ENCODE measurements around the gene PLEKHJ1.

PLEKHJ1 gene

GRCh38 chr19:2235381-2236063 lies 607 bp downstream of the PLEKHJ1 start:
- no peak for DNase-seq (ENCODE audit: low read depth in 3 of 3)

- no peak for DNase-seq (ENCODE audit: low read depth in 3 of 3)
Observed at GRCh38 chr19:2234996-2235380, 1.1 kb downstream of the PLEKHJ1 start.

- no peak for DNase-seq (ENCODE audit: low read depth in 3 of 3)
Observed at GRCh38 chr19:2233601-2234280, 2.4 kb downstream of the PLEKHJ1 start.

DNA sequence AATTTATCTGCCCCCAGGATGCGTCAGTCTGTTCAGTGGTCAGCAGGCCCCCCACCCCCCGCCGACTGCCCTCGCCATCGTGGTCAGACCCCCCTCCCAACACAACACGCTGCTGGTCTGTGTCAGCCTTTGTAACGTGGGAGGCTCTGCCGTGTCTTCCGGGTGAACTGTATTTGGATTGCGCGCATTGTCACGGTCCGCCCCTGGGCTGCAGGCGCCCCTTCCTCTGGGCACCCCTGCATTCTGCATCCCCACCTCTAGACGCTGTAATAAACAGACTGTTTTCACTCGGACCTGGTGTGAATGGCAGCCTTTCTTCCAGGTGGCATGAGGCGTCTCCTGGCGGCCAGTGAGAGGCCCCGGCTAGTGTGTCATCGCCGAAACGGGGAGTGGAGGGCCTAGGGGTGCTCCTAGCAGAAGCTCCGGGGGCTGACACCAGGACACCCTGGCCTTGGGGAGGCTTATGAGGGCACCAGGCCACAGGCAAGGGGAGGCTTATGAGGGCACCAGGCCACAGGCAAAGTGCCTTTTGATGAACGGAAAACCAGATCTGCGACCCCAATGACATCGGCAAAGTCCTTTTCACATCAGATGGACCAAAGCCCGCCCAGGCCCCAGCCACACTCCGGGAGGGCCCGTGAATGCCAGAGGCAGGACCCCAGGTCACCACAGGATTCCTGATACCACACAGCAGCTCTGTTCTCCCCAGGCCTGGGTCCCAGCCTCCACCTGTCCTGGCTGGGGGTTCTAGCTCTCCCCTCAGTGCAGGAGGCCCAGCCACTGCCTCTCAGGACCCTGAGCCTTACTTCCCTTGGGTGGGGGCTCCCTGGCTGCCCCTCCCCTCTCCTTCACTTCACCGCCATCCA lies 3.6 kb downstream of the PLEKHJ1 start:
- DNase-seq (ENCODE audit: low read depth in 3 of 3) = no peak

DNA sequence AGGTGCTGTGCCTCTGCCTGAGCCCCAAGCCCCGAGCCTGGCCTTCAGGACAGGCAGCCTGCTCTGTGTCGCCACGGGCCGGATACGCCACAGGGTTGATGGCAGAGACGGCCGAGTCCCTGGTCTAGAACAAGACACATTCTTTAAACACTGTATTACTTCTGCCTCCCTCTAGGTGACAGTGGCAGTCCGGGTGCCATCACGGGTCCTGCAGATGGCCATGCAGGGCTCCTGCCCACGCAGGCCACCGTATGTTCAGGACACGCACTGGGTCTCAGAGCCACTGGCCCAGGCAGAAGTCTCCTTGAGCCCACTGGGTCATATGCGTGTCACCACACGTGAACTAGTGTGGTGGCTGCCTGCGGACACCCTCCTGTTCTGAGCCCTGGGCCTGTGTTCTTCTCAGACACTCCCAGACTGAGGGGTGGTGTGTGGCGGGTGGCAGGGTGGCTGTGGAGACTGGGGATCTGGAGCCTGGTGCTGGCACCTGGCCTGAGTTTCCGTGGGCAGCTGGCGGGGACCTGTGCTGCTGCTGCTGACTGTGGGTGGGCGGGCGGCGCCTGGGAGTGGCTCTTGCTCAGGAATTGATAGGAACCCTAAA lies 4.4 kb downstream of the PLEKHJ1 start:
- no peak for DNase-seq (ENCODE audit: low read depth in 3 of 3)

DNA sequence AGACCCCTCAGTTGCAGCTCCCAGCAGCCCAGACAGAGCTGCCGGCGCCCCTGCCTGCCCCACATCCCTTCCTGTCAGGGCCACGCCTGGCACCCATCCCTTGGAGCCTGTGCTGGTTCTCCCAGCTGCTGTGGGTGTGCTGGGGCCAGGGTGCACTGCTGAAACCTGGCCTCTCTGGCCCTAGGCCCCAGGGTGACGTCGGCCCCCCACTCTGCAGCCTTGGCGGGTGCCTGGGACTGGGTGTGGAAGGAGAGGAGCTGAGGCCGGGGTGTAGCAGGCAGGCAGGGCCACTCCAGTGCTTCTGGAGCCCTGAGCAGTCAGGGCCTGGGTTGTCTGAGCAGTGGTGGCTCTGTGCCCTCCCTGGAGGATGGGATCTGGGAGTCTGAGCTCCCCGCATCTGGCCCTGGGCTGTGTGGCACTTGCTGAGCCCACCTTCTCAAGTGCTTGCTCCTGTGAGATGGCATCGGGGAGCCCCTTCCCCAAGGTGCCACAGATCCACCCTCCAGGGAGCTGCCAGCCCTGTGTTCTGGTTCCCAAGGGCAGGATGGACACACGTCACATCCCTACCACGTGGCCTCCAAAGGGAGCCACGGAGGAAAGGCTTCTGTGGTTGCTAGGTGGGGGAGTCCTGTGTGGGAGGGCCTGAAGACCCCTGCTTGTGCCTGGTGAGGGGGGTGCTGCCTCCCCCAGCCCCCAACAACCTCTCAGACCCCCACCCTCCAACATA lies 5.2 kb downstream of the PLEKHJ1 start:
- no peak for DNase-seq (ENCODE audit: low read depth in 3 of 3)

GRCh38 chr19:2230033-2230531 lies 6.0 kb downstream of the PLEKHJ1 start:
- DNase-seq (ENCODE audit: low read depth in 3 of 3) = no peak

- no peak for DNase-seq (ENCODE audit: low read depth in 3 of 3)
Observed at GRCh38 chr19:2229103-2230032, 6.8 kb downstream of the PLEKHJ1 start.

- no peak for DNase-seq (ENCODE audit: low read depth in 3 of 3)
Observed at GRCh38 chr19:2228157-2229030, 7.7 kb downstream of the PLEKHJ1 start.

GRCh38 chr19:2227415-2228156 lies 8.5 kb downstream of the PLEKHJ1 start:
- no peak for DNase-seq (ENCODE audit: low read depth in 3 of 3)

DNA sequence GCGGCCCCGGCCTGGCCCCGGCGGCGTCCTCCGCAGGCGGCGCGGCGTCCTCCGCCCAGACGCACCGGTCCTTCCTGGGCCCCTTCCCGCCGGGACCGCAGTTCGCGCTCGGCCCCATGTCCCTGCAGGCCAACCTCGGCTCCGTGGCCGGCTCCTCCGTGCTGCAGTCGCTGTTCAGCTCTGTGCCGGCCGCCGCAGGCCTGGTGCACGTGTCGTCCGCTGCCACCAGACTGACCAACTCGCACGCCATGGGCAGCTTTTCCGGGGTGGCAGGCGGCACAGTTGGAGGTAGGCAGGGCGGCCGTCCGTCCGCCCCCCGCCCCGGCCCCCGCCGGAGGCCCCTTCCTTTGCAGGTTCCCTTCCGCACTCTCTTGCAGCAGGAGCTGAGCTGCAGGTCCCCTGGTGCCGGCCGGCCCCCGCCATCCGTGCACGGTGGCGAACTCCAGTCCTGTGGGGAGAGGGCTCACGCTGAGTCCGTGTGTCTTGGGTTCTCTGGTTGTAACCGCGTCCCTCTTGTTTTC lies 9.2 kb downstream of the PLEKHJ1 start:
- DNase-seq (ENCODE audit: low read depth in 3 of 3) = no peak

GRCh38 chr19:2226051-2226839 lies 9.9 kb downstream of the PLEKHJ1 start:
- no peak for DNase-seq (ENCODE audit: low read depth in 3 of 3)

DNA sequence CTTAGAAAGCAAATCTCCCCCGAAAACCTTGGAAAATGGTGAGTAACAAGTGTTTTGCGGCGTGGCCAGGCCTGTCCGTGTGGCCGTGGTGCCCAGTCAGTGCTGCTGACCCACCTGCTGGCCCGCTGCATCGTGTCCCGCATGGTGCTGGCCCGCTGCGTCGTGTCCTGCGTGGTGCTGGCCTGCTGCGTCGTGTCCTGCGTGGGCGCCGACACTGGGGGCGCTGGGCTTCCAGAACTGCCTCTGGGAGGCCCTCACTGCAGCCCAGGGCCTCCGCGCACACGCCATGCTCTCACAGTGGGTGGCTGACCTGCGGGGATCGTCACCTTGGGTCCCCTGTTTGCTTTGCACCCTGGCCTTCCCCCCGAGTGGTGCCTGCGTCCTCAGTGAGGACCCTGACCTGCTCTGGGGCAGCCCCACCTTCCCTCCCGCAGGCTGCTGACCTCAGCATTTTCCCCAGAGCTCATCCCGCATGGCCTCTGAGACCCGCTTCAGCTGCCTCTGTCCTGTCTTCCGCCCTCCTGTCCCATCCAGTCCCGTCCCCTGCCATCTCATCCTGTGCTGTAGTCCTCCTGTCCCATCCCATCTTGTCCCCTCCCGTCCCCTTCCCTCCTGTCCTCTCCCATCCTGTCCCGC lies 10.6 kb downstream of the PLEKHJ1 start:
- DNase-seq (ENCODE audit: low read depth in 3 of 3) = no peak

DNA sequence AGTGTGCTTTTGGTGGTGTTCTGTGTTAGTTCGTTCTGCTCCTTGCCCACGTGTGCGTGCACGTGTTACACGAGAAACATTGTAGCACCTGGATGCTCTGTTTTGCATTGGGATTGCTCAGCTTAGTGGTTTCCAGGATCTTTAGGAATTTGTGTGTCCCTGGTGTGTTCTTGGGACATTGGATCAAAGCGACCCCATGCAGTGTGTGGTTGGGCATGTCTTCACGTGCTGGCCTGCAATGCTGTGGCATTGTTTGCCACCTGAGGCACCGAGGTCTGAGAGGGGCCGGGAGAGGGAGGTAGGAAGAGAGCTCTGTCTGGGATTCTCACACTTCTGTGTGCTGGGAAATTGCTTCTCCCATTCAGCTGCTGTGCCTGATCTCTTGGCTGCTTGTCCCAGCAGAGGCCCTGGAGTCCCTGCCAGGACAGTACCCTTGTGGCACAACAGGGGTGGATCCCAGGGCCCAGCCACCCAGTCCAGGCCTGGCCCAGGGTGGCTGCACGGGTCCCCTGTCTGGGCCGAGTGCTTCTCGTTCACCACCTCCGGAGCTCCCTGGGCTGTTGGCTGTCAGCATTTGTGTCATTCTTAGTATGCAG lies 11.3 kb downstream of the PLEKHJ1 start:
- no peak for DNase-seq (ENCODE audit: low read depth in 3 of 3)

- no peak for DNase-seq (ENCODE audit: low read depth in 3 of 3)
Observed at GRCh38 chr19:2223959-2224358, 12.2 kb downstream of the PLEKHJ1 start.

DNA sequence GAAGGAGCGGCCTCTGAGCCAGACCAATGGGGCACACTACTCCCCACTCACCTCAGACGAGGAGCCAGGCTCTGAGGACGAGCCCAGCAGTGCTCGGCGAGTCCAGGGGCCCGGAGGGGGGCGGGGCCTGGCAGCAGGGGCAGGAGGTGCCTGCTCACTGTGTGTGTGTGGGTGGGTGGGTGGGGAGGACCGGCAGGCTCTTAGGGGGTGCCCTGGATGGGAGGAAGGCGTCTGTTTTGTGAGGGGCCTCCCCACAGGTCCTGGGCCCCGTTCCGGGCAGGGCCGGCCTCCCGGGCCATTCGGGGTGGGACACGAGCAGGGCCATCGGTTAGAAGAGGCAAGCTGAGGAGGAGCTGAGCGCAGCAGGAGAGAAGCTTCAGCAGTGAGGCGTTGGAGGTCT lies 12.7 kb downstream of the PLEKHJ1 start:
- DNase-seq (ENCODE audit: low read depth in 3 of 3) = no peak

- DNase-seq (ENCODE audit: low read depth in 3 of 3) = no peak
Observed at GRCh38 chr19:2221918-2222317, 14.2 kb downstream of the PLEKHJ1 start.

All from stimulated activated CD4-positive, alpha-beta T cell treated with anti-CD3 and anti-CD28 coated beads, TNF-alpha, amount 100 ng/mL, for 24 hours (primary cell).